IMR-90 (cell line): ENCODE results near the gene SFSWAP. TPM values are rescaled to one million over a fixed set of nuclear protein-coding genes. Genes with fewer than 3 reads are reported as not detected.

Experiments
- ATAC-seq: fragments of 200-7000 bp; cut with Tn5 transposase; 2 replicates; pipeline ENCODE4 v1.9.1; 2020; ENCODE audit warnings: low read depth, mild to moderate bottlenecking, moderate library complexity
- BruUV-seq: library from RNA; stranded (reverse); fragments of 400-500 nt; replicated peaks from 2 replicates; lab custom pipeline; 2021; lab: Mats Ljungman, UMichigan
- CTCF ChIA-PET: fragments of 300-600 bp; formaldehyde crosslinking; extraction: SDS; loops from one replicate; lab custom pipeline; 2021; ENCODE audit warnings: antibody characterized with exemption; lab: Yijun Ruan, JAX
- POLR2A ChIA-PET: fragments of 300-600 bp; sonication (Branson Sonifier 250); formaldehyde crosslinking; loops from one replicate; lab custom pipeline; 2022; ENCODE audit warnings: antibody characterized with exemption; ENCODE audit not compliant: unreplicated experiment; lab: Charles Lee
- DNase-seq: peaks from one replicate; pipeline ENCODE4 v3.0.0; 2013
- H2AFZ ChIP-seq: replicated peaks from 2 replicates; pipeline ENCODE3; 2013; ENCODE audit warnings: low read length, mild to moderate bottlenecking; ENCODE audit not compliant: poor library complexity
- H2AK5ac ChIP-seq: 2 replicates; pipeline ENCODE4 v1.6.1; 2013; ENCODE audit warnings: low read depth, low read length, inconsistent platforms
- H2AK9ac ChIP-seq: replicated peaks from 2 replicates; pipeline ENCODE3; 2013; ENCODE audit warnings: mild to moderate bottlenecking, low read depth, low read length, moderate library complexity; ENCODE audit not compliant: poor library complexity
- H2BK120ac ChIP-seq: 2 replicates; pipeline ENCODE4 v1.6.1; 2013; ENCODE audit warnings: low read depth, low read length, inconsistent platforms
- H2BK15ac ChIP-seq: 3 replicates; pipeline ENCODE4 v1.6.1; 2013; ENCODE audit warnings: low read depth, low read length, inconsistent platforms
- H2BK20ac ChIP-seq: 2 replicates; pipeline ENCODE4 v1.6.1; 2013; ENCODE audit warnings: low read depth, mild to moderate bottlenecking, inconsistent platforms, low read length, moderate library complexity
- H2BK5ac ChIP-seq: 2 replicates; pipeline ENCODE4 v1.6.1; 2013; ENCODE audit warnings: mild to moderate bottlenecking, low read depth, low read length, inconsistent platforms; ENCODE audit not compliant: poor library complexity, severe bottlenecking
- H3K14ac ChIP-seq: replicated peaks from 2 replicates; pipeline ENCODE4 v1.6.1; 2013; ENCODE audit warnings: low read depth, low read length, inconsistent platforms
- H3K18ac ChIP-seq: 2 replicates; pipeline ENCODE4 v1.6.1; 2013; ENCODE audit warnings: low read depth, low read length, control low read depth
- H3K23ac ChIP-seq: 2 replicates; pipeline ENCODE4 v1.6.1; 2013; ENCODE audit warnings: low read depth, low read length, inconsistent platforms
- H3K27ac ChIP-seq: 2 replicates; pipeline ENCODE4 v1.5.1; 2013; ENCODE audit warnings: mild to moderate bottlenecking, control low read depth, low read length; ENCODE audit not compliant: insufficient read depth
- H3K27me3 ChIP-seq: 2 replicates; pipeline ENCODE4 v1.6.1; 2013; ENCODE audit warnings: low read length; ENCODE audit not compliant: control insufficient read depth, insufficient read depth
- H3K36me3 ChIP-seq: 2 replicates; pipeline ENCODE4 v1.6.1; 2013; ENCODE audit warnings: low read length, mixed read lengths; ENCODE audit not compliant: control insufficient read depth, insufficient read depth
- H3K4ac ChIP-seq: 2 replicates; pipeline ENCODE4 v1.6.1; 2013; ENCODE audit warnings: low read depth, low read length, inconsistent platforms
- H3K4me1 ChIP-seq: 2 replicates; pipeline ENCODE4 v1.6.1; 2013; ENCODE audit warnings: low read length, mixed read lengths; ENCODE audit not compliant: control insufficient read depth, insufficient read depth
- H3K4me2 ChIP-seq: 2 replicates; pipeline ENCODE4 v1.6.1; 2013; ENCODE audit warnings: low read depth, mild to moderate bottlenecking, control low read depth, low read length, moderate library complexity
- H3K4me3 ChIP-seq: 2 replicates; pipeline ENCODE4 v1.5.1; 2013; ENCODE audit warnings: low read depth, mild to moderate bottlenecking, control low read depth, low read length, moderate library complexity; ENCODE audit not compliant: insufficient read depth
- H3K56ac ChIP-seq: 2 replicates; pipeline ENCODE4 v1.6.1; 2013; ENCODE audit warnings: low read length, inconsistent platforms; ENCODE audit not compliant: insufficient read depth; ENCODE audit errors: extremely low read depth
- H3K79me1 ChIP-seq, 2 experiments: 2 replicates each; pipeline ENCODE4 v1.6.1; 2013; ENCODE audit warnings: low read length in 2 of 2, inconsistent platforms in 1 of 2, low read depth in 1 of 2
- H3K9ac ChIP-seq: 2 replicates; pipeline ENCODE4 v1.6.1; 2013; ENCODE audit warnings: low read depth, low read length, control low read depth
- H3K9me1 ChIP-seq: 2 replicates; pipeline ENCODE4 v1.6.1; 2013; ENCODE audit warnings: low read length, inconsistent platforms; ENCODE audit not compliant: insufficient read depth
- H3K9me3 ChIP-seq: 2 replicates; pipeline ENCODE4 v1.6.1; 2013; ENCODE audit warnings: low read length; ENCODE audit not compliant: control insufficient read depth, insufficient read depth
- H4K20me1 ChIP-seq: 2 replicates; pipeline ENCODE4 v1.6.1; 2013; ENCODE audit warnings: low read length, inconsistent platforms; ENCODE audit not compliant: insufficient read depth
- H4K5ac ChIP-seq: 2 replicates; pipeline ENCODE4 v1.6.1; 2013; ENCODE audit warnings: mild to moderate bottlenecking, low read depth, low read length, control low read depth
- H4K8ac ChIP-seq, 2 experiments: 2 replicates each; pipeline ENCODE4 v1.6.1; 2013; ENCODE audit warnings: low read depth in 2 of 2, low read length in 2 of 2, control low read depth in 1 of 2, inconsistent platforms in 1 of 2
- H4K91ac ChIP-seq: 2 replicates; pipeline ENCODE4 v1.6.1; 2013; ENCODE audit warnings: low read depth, low read length, inconsistent platforms; ENCODE audit not compliant: insufficient read depth
- BHLHE40 ChIP-seq: fragments of 150-350 bp; IDR thresholded peaks from 2 replicates; pipeline ENCODE4 v1.6.1; 2016; ENCODE audit warnings: mild to moderate bottlenecking, low read depth, low read length
- CHD1 ChIP-seq: IDR thresholded peaks from 2 replicates; pipeline ENCODE4 v1.6.1; 2012; ENCODE audit warnings: low read depth, low read length, improper control_type of control experiment
- MAZ ChIP-seq: IDR thresholded peaks from 2 replicates; pipeline ENCODE4 v1.6.1; 2012; ENCODE audit warnings: low read depth, mild to moderate bottlenecking, low read length, improper control_type of control experiment, moderate library complexity, borderline replicate concordance
- POLR2A ChIP-seq: IDR thresholded peaks from 2 replicates; pipeline ENCODE4 v1.6.1; 2012; ENCODE audit warnings: mild to moderate bottlenecking, low read depth, low read length
- RAD21 ChIP-seq: IDR thresholded peaks from 2 replicates; pipeline ENCODE4 v1.6.1; 2012; ENCODE audit warnings: low read length, improper control_type of control experiment
- RFX5 ChIP-seq: IDR thresholded peaks from 2 replicates; pipeline ENCODE4 v1.8.0; 2012; ENCODE audit warnings: low read depth, mild to moderate bottlenecking, low read length, moderate library complexity
- WGBS, 2 experiments: methylation state at CpG; one replicate each; pipeline versions ENCODE4 v1.1.5 to v1.1.7; 2013; ENCODE audit warnings: missing lambda C conversion rate in 2 of 2; ENCODE audit not compliant: insufficient read length in 1 of 2; ENCODE audit errors: extremely low coverage in 2 of 2; 5-methylcytosine and 5-hydroxymethylcytosine counted together
- dilution Hi-C: fragments of 300-500 bp; cut with HindIII; formaldehyde crosslinking; loops from one replicate; pipeline ENCODE4 v1.14.3; 2018; ENCODE audit warnings: low sequenced_read_pairs; ENCODE audit not compliant: unreplicated experiment
- in situ Hi-C: fragments of 300-500 bp; cut with MboI; formaldehyde crosslinking; loops from 3 replicates; pipeline ENCODE4 v1.14.3; 2019; ENCODE audit warnings: low sequenced_read_pairs, inconsistent platforms, mixed read lengths
- intact Hi-C: fragments of 100-400 bp; cut with micrococcal nuclease; formaldehyde crosslinking; loops from 2 replicates; pipeline ENCODE4 v1.10.0; 2022
- polyA plus RNA-seq, 3 experiments: library from polyadenylated mRNA; depleted of rRNA; stranded (reverse); fragments of >200 nt; gene quantifications; 2 replicates each; pipeline ENCODE4 v1.2.3, GENCODE V29; 2012; ENCODE audit warnings: low replicate concordance in 1 of 3
- total RNA-seq: library from RNA; depleted of rRNA; stranded (reverse); fragments of >200 nt; gene quantifications from 2 replicates; pipeline ENCODE4 v1.2.3, GENCODE V29; 2012
- TF ChIP-seq, protein P1 (sequence below): fragments of 150-350 bp; IDR thresholded peaks from 2 replicates; pipeline ENCODE4 v1.6.1; 2016; ENCODE audit warnings: low read depth, mild to moderate bottlenecking, low read length, moderate library complexity, borderline replicate concordance
- TF ChIP-seq, protein P2 (sequence below): conservative IDR thresholded peaks from 2 replicates; pipeline ENCODE4 v1.5.1; 2012; ENCODE audit warnings: mild to moderate bottlenecking, low read depth, low read length, improper control_type of control experiment

SFSWAP gene
- total and polyA plus RNA-seq, 2 of the 4 experiments (the other 2 are of a cell fraction): 19.7 to 22.4 TPM

DNA sequence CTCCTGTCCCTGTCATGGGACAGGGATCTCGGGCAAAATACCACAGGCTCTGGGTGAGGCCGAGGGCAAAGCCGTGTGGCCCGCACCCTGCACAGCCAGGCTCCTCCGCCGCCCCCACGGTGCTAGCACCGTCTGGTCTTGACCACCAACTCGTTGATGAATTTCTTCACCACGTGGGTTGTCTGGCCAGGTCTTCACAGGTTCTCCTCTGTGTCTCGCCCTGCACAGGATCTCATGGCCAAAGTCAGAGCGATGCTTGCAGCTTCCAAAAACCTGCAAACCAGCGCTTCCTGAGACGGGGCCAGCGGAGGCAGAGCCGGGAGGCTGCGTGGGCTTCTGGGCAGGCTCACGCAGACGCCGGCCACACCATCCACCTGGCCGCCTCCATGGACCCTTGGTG lies 88.3 kb downstream of the SFSWAP start:
- Histone ChIP-seq H2BK20ac (no peak overlapping the region), H3K23ac (no peak overlapping the region), H4K5ac (no peak overlapping the region), H3K36me3 (peaks cover 36% of the 10 kb centered on the region), H3K56ac (no peak overlapping the region), H3K14ac (no peak overlapping the region), H2AK5ac (no peak overlapping the region), H3K4me2 (no peak overlapping the region), H3K4ac (no peak overlapping the region), H4K91ac (no peak overlapping the region), H3K4me1 (peaks cover 4% of the 10 kb centered on the region; the same call in 1 of the 2 replicates), H3K79me1 (peaks cover 0 to 2% of the 10 kb centered on the region in 2 experiments; a peak in 1 of 4 replicates), H4K8ac (no peak overlapping the region), H2BK120ac (no peak overlapping the region), H2BK5ac (no peak overlapping the region), H3K9me1 (peaks cover 3% of the 10 kb centered on the region; the same call in 1 of the 2 replicates), H2BK15ac (no peak overlapping the region), H2AK9ac (no peak overlapping the region), H3K18ac (no peak overlapping the region), H3K9ac (no peak overlapping the region), H3K27me3 (no peaks in the 10 kb centered on the region), H4K20me1 (no peaks in the 10 kb centered on the region), H3K9me3 (no peaks in the 10 kb centered on the region), H2AFZ (no peak overlapping the region), H3K27ac (no peak overlapping the region), H3K4me3 (no peak overlapping the region)
- BruUV-seq: no TSS peak
- in situ Hi-C loops (no loop called here), dilution Hi-C loops (no loop called here), intact Hi-C loops (no loop called here)
- ChIA-PET POLR2A (no interaction called here), CTCF (no interaction called here)
- 87% methylated on average over 11 of the region's 21 CpGs; no CpG with 5 or more reads in 1 of the 2 experiments for WGBS, 2 experiments
- DNase-seq (no peak), ATAC-seq (no peak)
- TF ChIP-seq MAZ (no peak), RAD21 (no peak), RFX5 (no peak), BHLHE40 (no peak), POLR2A (no peak), CHD1 (no peak)
- TF ChIP-seq, protein P1, sequence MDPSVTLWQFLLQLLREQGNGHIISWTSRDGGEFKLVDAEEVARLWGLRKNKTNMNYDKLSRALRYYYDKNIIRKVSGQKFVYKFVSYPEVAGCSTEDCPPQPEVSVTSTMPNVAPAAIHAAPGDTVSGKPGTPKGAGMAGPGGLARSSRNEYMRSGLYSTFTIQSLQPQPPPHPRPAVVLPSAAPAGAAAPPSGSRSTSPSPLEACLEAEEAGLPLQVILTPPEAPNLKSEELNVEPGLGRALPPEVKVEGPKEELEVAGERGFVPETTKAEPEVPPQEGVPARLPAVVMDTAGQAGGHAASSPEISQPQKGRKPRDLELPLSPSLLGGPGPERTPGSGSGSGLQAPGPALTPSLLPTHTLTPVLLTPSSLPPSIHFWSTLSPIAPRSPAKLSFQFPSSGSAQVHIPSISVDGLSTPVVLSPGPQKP: no peak
- TF ChIP-seq, protein P2, sequence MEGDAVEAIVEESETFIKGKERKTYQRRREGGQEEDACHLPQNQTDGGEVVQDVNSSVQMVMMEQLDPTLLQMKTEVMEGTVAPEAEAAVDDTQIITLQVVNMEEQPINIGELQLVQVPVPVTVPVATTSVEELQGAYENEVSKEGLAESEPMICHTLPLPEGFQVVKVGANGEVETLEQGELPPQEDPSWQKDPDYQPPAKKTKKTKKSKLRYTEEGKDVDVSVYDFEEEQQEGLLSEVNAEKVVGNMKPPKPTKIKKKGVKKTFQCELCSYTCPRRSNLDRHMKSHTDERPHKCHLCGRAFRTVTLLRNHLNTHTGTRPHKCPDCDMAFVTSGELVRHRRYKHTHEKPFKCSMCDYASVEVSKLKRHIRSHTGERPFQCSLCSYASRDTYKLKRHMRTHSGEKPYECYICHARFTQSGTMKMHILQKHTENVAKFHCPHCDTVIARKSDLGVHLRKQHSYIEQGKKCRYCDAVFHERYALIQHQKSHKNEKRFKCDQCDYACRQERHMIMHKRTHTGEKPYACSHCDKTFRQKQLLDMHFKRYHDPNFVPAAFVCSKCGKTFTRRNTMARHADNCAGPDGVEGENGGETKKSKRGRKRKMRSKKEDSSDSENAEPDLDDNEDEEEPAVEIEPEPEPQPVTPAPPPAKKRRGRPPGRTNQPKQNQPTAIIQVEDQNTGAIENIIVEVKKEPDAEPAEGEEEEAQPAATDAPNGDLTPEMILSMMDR: no peak
